Lower leg skin (tissue), 4 donors: ENCODE measurements around the gene MMGT1. TPM values are rescaled to one million over a fixed set of nuclear protein-coding genes. Genes with fewer than 3 reads are reported as not detected.

Experiments
- DNase-seq, 2 donors: peaks; one replicate each; pipeline ENCODE4 v3.0.0-alpha.2; 2019; ENCODE audit warnings: low spot score in 2 of 2
- H3K4me3 ChIP-seq: fragments of 200-600 bp; sonication (generic); 2 replicates; pipeline ENCODE4 v1.5.1; 2017; ENCODE audit warnings: mild to moderate bottlenecking, low read depth; ENCODE audit not compliant: poor library complexity, severe bottlenecking
- POLR2A ChIP-seq, 2 donors: fragments of 450-650 bp; IDR thresholded peaks; one replicate each; pipeline ENCODE4 v1.6.1; 2016 to 2017; ENCODE audit warnings: antibody characterized with exemption in 2 of 2, mild to moderate bottlenecking in 1 of 2, moderate library complexity in 1 of 2
- WGBS, 2 donors: methylation state at CpG; one replicate each; pipeline ENCODE4 v1.1.5; 2018; 5-methylcytosine and 5-hydroxymethylcytosine counted together
- intact Hi-C: fragments of 100-400 bp; cut with DNase I; formaldehyde crosslinking; loops from one replicate; pipeline ENCODE4 v1.15.0; 2023; ENCODE audit warnings: low total_unique reads
- total RNA-seq, 4 donors: library from RNA; depleted of rRNA; stranded (reverse); fragments of >200 nt; gene quantifications; one replicate each; pipeline ENCODE4 v1.1.0, GENCODE V29; 2016
- TF ChIP-seq, protein P1 (sequence below), 3 donors: fragments of 450-650 bp; IDR thresholded peaks; one replicate each; pipeline ENCODE4 v1.5.1; 2016; ENCODE audit warnings: antibody characterized with exemption in 3 of 3, mild to moderate bottlenecking in 3 of 3, moderate library complexity in 2 of 3

The MMGT1 gene
- total RNA-seq, result 10 to 100 TPM; 17.3 to 25.3 (median 21.2) TPM

DNA sequence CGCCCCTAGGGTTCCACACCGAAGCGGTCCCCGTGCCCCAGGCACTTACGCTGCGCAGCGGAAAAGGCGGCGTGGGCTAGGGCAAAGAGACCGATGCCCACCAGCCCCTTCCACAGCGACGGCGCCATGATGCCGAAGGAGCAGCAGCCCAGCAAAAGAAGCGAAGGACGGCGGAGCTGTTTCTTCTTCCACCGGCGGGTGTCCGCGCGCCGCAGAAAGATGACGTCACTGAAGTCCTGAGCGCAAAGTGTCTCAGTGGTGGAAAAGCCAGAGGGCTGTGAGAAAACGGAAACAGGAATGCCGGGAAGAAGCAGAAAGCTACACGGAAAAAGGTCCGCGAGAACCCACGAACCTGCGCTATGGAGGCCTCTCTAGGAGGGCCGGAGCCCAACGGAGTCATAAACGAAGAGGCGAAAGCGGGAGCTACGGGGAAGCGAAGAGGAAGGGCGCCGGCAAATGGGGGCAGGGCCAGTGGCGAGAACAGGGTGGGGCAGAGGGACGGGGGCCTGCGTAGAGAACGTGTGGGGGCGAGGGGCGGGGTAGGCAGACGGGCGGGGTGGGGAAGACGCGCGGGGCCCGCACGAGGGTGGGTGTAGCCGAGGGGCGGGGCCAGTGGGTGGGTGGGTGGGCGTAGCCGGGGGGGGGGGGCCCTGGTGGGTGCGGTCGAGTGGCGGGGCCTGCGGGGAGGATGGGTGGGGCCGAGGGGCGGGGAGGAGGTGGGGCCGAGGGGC lies at the start of gene MMGT1:
TSS of gene MMGT1 (minus strand) at position 441 of the 731 bp plus-strand sequence. CDS start at position 128, 313 bp downstream.
- TF ChIP-seq, protein P1, sequence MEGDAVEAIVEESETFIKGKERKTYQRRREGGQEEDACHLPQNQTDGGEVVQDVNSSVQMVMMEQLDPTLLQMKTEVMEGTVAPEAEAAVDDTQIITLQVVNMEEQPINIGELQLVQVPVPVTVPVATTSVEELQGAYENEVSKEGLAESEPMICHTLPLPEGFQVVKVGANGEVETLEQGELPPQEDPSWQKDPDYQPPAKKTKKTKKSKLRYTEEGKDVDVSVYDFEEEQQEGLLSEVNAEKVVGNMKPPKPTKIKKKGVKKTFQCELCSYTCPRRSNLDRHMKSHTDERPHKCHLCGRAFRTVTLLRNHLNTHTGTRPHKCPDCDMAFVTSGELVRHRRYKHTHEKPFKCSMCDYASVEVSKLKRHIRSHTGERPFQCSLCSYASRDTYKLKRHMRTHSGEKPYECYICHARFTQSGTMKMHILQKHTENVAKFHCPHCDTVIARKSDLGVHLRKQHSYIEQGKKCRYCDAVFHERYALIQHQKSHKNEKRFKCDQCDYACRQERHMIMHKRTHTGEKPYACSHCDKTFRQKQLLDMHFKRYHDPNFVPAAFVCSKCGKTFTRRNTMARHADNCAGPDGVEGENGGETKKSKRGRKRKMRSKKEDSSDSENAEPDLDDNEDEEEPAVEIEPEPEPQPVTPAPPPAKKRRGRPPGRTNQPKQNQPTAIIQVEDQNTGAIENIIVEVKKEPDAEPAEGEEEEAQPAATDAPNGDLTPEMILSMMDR (IDR thresholded peaks at IDR 0.05), result no peak
- TF ChIP-seq POLR2A (IDR thresholded peaks at IDR 0.05), result no peak
- H3K4me3 ChIP-seq, result peak within 1 kb of the TSS; percentile 70
- DNase-seq, result peak; percentile 75 to 95
- intact Hi-C loops, result no loop called here
- 0 to 43% methylated on average over 42 of the region's 65 CpGs for WGBS, 2 donors

DNA sequence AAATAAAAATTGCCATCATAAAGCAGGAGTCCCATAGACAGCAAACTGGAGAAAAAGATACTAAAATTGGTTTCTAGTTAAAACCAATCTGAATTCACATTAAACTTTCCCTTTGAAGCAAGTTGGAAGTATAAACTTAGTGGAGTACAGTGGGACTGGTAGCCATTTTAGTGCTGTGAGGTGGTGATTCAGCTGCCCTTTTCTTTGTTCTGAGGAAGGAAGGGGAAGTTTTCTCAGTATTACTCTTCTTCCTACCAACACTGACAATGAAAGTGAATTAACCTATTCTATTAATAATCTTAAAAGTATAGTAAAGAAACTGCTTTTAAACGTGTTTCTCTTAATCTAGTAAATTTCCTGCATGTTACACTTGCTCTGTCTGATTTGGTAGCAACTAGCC lies 48.1 kb upstream of the MMGT1 start:
- no peak overlapping the region for H3K4me3 ChIP-seq
- intact Hi-C loops, result no loop called here
- WGBS, 2 donors, result 36 to 68% methylated on average over 1 of the region's 1 CpG
- no peak for DNase-seq
- TF ChIP-seq, protein P1 (IDR thresholded peaks at IDR 0.05), result no peak
- no peak for TF ChIP-seq POLR2A (IDR thresholded peaks at IDR 0.05)

DNA sequence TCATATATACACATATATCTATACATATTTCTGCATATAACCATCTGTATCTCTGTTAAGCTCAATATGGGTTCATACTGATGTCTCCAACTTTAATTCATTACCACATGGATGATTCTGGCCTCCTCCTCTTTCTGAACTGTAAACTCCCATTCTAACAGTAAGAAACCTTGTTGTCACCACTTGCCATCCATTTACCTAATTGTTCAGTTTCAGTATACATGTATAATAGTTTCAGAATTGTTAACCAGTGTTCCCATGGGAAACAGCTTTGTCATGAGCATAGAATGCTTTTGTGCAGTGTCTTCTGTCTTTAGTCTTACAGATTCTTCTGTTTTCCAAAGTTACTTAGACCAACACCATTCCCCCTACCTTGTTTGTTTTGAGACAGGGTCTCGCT lies 47.4 kb upstream of the MMGT1 start:
- H3K4me3 ChIP-seq, result no peak overlapping the region
- no peak for TF ChIP-seq POLR2A (IDR thresholded peaks at IDR 0.05)
- TF ChIP-seq, protein P1 (IDR thresholded peaks at IDR 0.05), result no peak
- no peak for DNase-seq
- intact Hi-C loops, result no loop called here
- WGBS, 2 donors, result 80 to 100% methylated on average over 1 of the region's 1 CpG

- intact Hi-C loops, result no loop called here
- H3K4me3 ChIP-seq, result no peak overlapping the region
- no peak for TF ChIP-seq POLR2A (IDR thresholded peaks at IDR 0.05)
- TF ChIP-seq, protein P1 (IDR thresholded peaks at IDR 0.05), result no peak
- 61 to 79% methylated on average over 5 of the region's 5 CpGs for WGBS, 2 donors
- DNase-seq, result no peak
These were observed 45.4 kb upstream of the MMGT1 start for GRCh38 chrX:136019226-136019625.

- intact Hi-C loops, result no loop called here
- TF ChIP-seq POLR2A (IDR thresholded peaks at IDR 0.05), result no peak
- TF ChIP-seq, protein P1 (IDR thresholded peaks at IDR 0.05), result no peak
- no peak overlapping the region for H3K4me3 ChIP-seq
- no peak for DNase-seq
- 84 to 97% methylated on average over 2 of the region's 2 CpGs for WGBS, 2 donors
These were observed 43.1 kb upstream of the MMGT1 start for GRCh38 chrX:136016881-136017280.

- intact Hi-C loops, result no loop called here
- H3K4me3 ChIP-seq, result no peak overlapping the region
- DNase-seq, result no peak
- 87 to 90% methylated on average over 4 of the region's 4 CpGs for WGBS, 2 donors
- TF ChIP-seq, protein P1 (IDR thresholded peaks at IDR 0.05), result no peak
- no peak for TF ChIP-seq POLR2A (IDR thresholded peaks at IDR 0.05)
These were observed 41.2 kb upstream of the MMGT1 start for GRCh38 chrX:136015016-136015415.
